ENCODE results near the gene HPSE2. TPM values are rescaled to one million over a fixed set of nuclear protein-coding genes. Genes with fewer than 3 reads are reported as not detected.

HPSE2 gene
- total RNA-seq, 5 donors from 2014 or later (not counting 1 experiment from before 2014, with no cell fraction given): 0.13 to 0.23 (median 0.18) TPM; not detected in 1

DNA sequence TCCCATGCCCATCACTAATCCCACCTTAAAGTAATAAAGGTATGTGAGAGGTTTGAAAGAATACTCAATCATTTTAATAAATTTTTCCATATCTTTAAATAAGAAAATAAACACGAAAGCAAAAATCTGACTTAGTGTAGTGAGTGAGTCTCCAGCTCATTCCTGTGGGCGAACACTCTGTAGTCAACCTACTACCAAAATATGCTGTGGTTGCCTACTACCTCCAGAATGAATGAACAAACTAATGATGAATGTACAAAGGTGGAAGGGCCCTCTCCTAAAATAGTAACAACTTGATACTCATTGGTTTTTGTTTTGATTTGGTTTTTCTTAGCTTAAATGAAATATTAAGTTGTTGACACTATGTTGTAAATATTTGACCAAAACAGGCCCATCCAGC is 593.4 kb downstream of the HPSE2 start:
- no peak for DNase-seq
- ChIA-PET CTCF (interaction anchor here in 1 of 2 donors (0.5 kb wide), 1 partner anchor 16 kb away, joined by 3 read pairs; no protein-coding TSS in a partner anchor), POLR2A (no interaction called here)
- no CpG with 5 or more reads among the region's 2 CpGs for whole genome bisulfite sequencing (ENCODE audit: insufficient coverage)
- ATAC-seq (replicated peaks in 1 of 4): no peak
- no peaks in the 10 kb centered on the region for H3K36me3 ChIP-seq (ENCODE audit: control insufficient read depth in 2 of 2, extremely low read depth in 1 of 2, insufficient read depth in 1 of 2, low read length in 1 of 2)
- Mint-ChIP-seq H3K9me3 (no peaks in the 10 kb centered on the region), H3K4me3 (no peak overlapping the region), H3K27me3 (peaks cover 21 to 23% of the 10 kb centered on the region in 2 donors), H3K36me3 (no peaks in the 10 kb centered on the region), H3K27ac (no peak overlapping the region), H3K4me1 (no peaks in the 10 kb centered on the region)
- no peak overlapping the region for H3K4me3 ChIP-seq (ENCODE audit: control insufficient read depth in 1 of 2, extremely low read depth in 1 of 2, low read length in 1 of 2)
- no peaks in the 10 kb centered on the region for H3K9me3 ChIP-seq
- H3K27ac ChIP-seq (ENCODE audit: low read length): no peak overlapping the region
- no peaks in the 10 kb centered on the region for H3K4me1 ChIP-seq (ENCODE audit: control insufficient read depth in 1 of 2, extremely low read depth in 1 of 2, insufficient read depth in 2 of 2, low read length in 2 of 2)
- H3K27me3 ChIP-seq (replicated peaks in 1 of 2; ENCODE audit: control insufficient read depth in 2 of 2, extremely low read depth in 1 of 2, insufficient read depth in 2 of 2, low read length in 1 of 2): peaks cover 0 to 5% of the 10 kb centered on the region in 2 experiments

DNA sequence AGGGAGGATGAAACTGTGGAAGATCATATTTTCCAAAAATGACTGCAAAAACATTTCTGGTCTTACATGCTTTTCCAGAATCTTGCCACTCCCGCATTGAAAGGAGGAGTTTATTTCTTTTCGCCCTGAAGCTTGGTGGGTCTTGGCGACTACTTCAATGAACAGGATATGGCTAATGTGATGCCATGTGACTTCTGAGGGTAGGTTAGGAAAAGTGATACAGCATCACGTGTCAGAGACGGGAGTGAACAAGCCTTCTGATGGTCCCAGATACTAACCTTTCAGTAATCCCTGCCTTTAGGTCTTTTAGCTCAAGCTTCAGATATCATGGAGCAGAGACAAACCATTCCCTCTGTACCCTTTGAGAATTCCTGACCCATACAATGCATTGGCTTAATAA is 596.7 kb downstream of the HPSE2 start:
- CTCF ChIA-PET: no interaction called here
- no peaks in the 10 kb centered on the region for H3K36me3 Mint-ChIP-seq
- H3K27me3 ChIP-seq (replicated peaks in 1 of 2; ENCODE audit: control insufficient read depth in 2 of 2, extremely low read depth in 1 of 2, insufficient read depth in 2 of 2, low read length in 1 of 2): peaks cover 0 to 2% of the 10 kb centered on the region in 2 experiments

DNA sequence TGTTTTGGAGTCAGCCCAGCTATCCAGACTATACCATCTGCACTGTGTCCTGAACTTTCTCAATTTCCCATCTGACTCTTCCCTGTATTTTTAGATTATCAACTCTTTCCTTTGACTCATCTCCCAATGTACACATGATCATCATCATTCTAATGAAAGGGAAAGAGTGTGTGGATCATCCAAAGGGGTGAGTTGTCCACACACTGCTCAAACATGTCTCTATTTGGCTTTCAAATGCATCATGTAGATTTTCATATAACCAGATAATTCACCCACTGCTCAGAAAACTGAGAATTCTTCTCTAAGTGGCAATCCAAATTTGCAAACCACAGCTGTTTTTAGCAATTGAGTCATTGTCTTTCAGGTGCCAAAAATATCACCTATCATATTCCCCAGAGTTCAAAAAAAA is 598.7 kb downstream of the HPSE2 start:
- no peak overlapping the region for H3K27ac ChIP-seq (ENCODE audit: low read length)
- no peaks in the 10 kb centered on the region for H3K4me1 ChIP-seq (ENCODE audit: control insufficient read depth in 1 of 2, extremely low read depth in 1 of 2, insufficient read depth in 2 of 2, low read length in 2 of 2)
- H3K36me3 Mint-ChIP-seq: no peaks in the 10 kb centered on the region
- no peak overlapping the region for H3K27ac Mint-ChIP-seq
- H3K9me3 ChIP-seq: no peaks in the 10 kb centered on the region
- H3K4me3 ChIP-seq (ENCODE audit: control insufficient read depth in 1 of 2, extremely low read depth in 1 of 2, low read length in 1 of 2): no peak overlapping the region
- H3K36me3 ChIP-seq (ENCODE audit: control insufficient read depth in 2 of 2, extremely low read depth in 1 of 2, insufficient read depth in 1 of 2, low read length in 1 of 2): no peaks in the 10 kb centered on the region
- H3K4me1 Mint-ChIP-seq: no peaks in the 10 kb centered on the region
- no peak overlapping the region for H3K4me3 Mint-ChIP-seq
- H3K9me3 Mint-ChIP-seq: no peaks in the 10 kb centered on the region
- H3K27me3 Mint-ChIP-seq: peaks cover 3 to 21% of the 10 kb centered on the region in 2 donors
- DNase-seq (no peak), ATAC-seq (replicated peaks in 1 of 4) (no peak)
- ChIA-PET POLR2A (interaction anchor here in 1 of 2 donors (0.6 kb wide), 1 partner anchor 42 kb away, joined by 3 read pairs; no protein-coding TSS in a partner anchor), CTCF (no interaction called here)
- peaks cover 0 to 6% of the 10 kb centered on the region in 2 experiments for H3K27me3 ChIP-seq (replicated peaks in 1 of 2; ENCODE audit: control insufficient read depth in 2 of 2, extremely low read depth in 1 of 2, insufficient read depth in 2 of 2, low read length in 1 of 2)

More for the DNA sequence above, 596.7 kb downstream of the HPSE2 start:
- no peak for DNase-seq
- ATAC-seq (replicated peaks in 1 of 4): no peak
- H3K4me1 Mint-ChIP-seq: no peaks in the 10 kb centered on the region
- no peak overlapping the region for H3K4me3 Mint-ChIP-seq
- H3K27ac Mint-ChIP-seq: no peak overlapping the region
- peaks cover under 1 to 13% of the 10 kb centered on the region in 2 donors for H3K27me3 Mint-ChIP-seq
- H3K4me1 ChIP-seq (ENCODE audit: control insufficient read depth in 1 of 2, extremely low read depth in 1 of 2, insufficient read depth in 2 of 2, low read length in 2 of 2): no peaks in the 10 kb centered on the region
- no peaks in the 10 kb centered on the region for H3K9me3 Mint-ChIP-seq
- no peak overlapping the region for H3K27ac ChIP-seq (ENCODE audit: low read length)
- no peaks in the 10 kb centered on the region for H3K36me3 ChIP-seq (ENCODE audit: control insufficient read depth in 2 of 2, extremely low read depth in 1 of 2, insufficient read depth in 1 of 2, low read length in 1 of 2)
- POLR2A ChIA-PET: no interaction called here
- H3K4me3 ChIP-seq (ENCODE audit: control insufficient read depth in 1 of 2, extremely low read depth in 1 of 2, low read length in 1 of 2): no peak overlapping the region
- no peaks in the 10 kb centered on the region for H3K9me3 ChIP-seq
- 87% methylated on average over 3 of the region's 5 CpGs for WGBS (ENCODE audit: insufficient coverage)

DNA sequence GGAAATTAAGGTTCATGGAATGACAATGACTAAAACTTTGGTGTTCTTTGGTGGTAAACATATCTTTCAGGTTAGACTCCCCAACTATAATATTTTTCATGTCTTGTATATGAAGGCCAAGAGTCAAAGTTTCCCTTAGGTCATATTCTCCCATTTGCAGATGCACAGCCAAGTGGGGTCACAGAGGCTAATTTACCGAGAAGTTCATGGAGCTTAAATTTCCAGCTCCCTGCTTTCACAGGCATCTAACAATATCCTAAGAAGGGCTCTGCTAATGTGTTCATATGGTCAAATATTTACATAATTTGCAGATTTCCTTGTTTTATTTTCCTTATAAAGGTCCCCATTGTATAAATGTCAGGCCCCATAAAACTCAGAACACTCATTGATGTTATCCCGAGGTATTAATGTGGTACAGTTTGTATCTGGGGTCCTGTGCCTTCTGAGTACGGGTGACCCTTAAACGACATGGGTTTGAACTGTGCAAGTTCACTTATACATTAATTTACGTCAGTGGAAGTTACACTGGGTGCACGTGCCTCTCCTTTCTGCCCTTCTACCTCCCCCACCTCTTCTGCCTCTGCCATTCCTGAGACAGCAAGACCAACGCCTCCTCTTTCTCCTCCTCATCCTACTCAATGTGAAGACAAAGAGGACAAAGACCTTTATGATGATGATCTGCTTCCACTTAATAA is 603.0 kb downstream of the HPSE2 start:
- Mint-ChIP-seq H3K27me3 (peaks cover 8 to 25% of the 10 kb centered on the region in 2 donors), H3K36me3 (no peaks in the 10 kb centered on the region), H3K4me3 (no peak overlapping the region), H3K27ac (no peak overlapping the region), H3K9me3 (peaks cover 0 to 13% (median 0%) of the 10 kb centered on the region in 3 donors), H3K4me1 (no peaks in the 10 kb centered on the region)
- DNase-seq (no peak), ATAC-seq (replicated peaks in 1 of 4) (no peak)
- WGBS (ENCODE audit: insufficient coverage): no CpG with 5 or more reads among the region's 7 CpGs
- no peaks in the 10 kb centered on the region for H3K4me1 ChIP-seq (ENCODE audit: control insufficient read depth in 1 of 2, extremely low read depth in 1 of 2, insufficient read depth in 2 of 2, low read length in 2 of 2)
- no peaks in the 10 kb centered on the region for H3K36me3 ChIP-seq (ENCODE audit: control insufficient read depth in 2 of 2, extremely low read depth in 1 of 2, insufficient read depth in 1 of 2, low read length in 1 of 2)
- CTCF ChIA-PET: no interaction called here
- no peaks in the 10 kb centered on the region for H3K9me3 ChIP-seq
- no peak overlapping the region for H3K4me3 ChIP-seq (ENCODE audit: control insufficient read depth in 1 of 2, extremely low read depth in 1 of 2, low read length in 1 of 2)
- H3K27ac ChIP-seq (ENCODE audit: low read length): no peak overlapping the region
- H3K27me3 ChIP-seq (replicated peaks in 1 of 2; ENCODE audit: control insufficient read depth in 2 of 2, extremely low read depth in 1 of 2, insufficient read depth in 2 of 2, low read length in 1 of 2): peaks cover 0 to 4% of the 10 kb centered on the region in 2 experiments
- POLR2A ChIA-PET: no interaction called here

DNA sequence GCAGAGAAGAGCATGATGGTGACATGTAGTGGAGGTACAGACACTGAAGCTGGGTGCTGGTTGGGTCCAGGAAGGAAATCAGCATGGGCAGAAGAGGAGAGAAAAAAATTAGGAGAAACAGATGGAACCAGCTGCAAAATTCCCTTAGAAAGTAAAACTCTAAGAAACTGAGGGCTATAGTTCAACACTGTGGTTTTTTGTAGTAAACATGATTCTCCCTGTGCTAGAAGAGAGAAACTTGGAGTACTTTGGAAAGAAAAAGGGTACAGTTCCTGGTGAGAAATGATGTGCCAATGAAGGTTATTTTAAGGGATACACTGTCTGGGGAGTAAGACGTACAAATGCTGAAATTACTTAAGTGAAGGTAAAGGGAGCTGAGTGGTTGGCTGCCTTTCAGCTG is 607.4 kb downstream of the HPSE2 start:
- Mint-ChIP-seq H3K27me3 (peaks cover 8 to 13% of the 10 kb centered on the region in 2 donors), H3K4me3 (no peak overlapping the region), H3K9me3 (peaks cover 0 to 13% (median 0%) of the 10 kb centered on the region in 3 donors), H3K27ac (no peak overlapping the region), H3K4me1 (no peaks in the 10 kb centered on the region), H3K36me3 (no peaks in the 10 kb centered on the region)
- 100% methylated on average over 1 of the region's 1 CpG for WGBS (ENCODE audit: insufficient coverage)
- H3K9me3 ChIP-seq: no peaks in the 10 kb centered on the region
- no peak overlapping the region for H3K27ac ChIP-seq (ENCODE audit: low read length)
- peaks cover 0 to 2% of the 10 kb centered on the region in 2 experiments for H3K27me3 ChIP-seq (replicated peaks in 1 of 2; ENCODE audit: control insufficient read depth in 2 of 2, extremely low read depth in 1 of 2, insufficient read depth in 2 of 2, low read length in 1 of 2)
- ChIA-PET CTCF (no interaction called here), POLR2A (no interaction called here)
- no peak for ATAC-seq (replicated peaks in 1 of 4)
- H3K36me3 ChIP-seq (ENCODE audit: control insufficient read depth in 2 of 2, extremely low read depth in 1 of 2, insufficient read depth in 1 of 2, low read length in 1 of 2): no peaks in the 10 kb centered on the region
- no peak overlapping the region for H3K4me3 ChIP-seq (ENCODE audit: control insufficient read depth in 1 of 2, extremely low read depth in 1 of 2, low read length in 1 of 2)
- no peaks in the 10 kb centered on the region for H3K4me1 ChIP-seq (ENCODE audit: control insufficient read depth in 1 of 2, extremely low read depth in 1 of 2, insufficient read depth in 2 of 2, low read length in 2 of 2)
- no peak for DNase-seq

DNA sequence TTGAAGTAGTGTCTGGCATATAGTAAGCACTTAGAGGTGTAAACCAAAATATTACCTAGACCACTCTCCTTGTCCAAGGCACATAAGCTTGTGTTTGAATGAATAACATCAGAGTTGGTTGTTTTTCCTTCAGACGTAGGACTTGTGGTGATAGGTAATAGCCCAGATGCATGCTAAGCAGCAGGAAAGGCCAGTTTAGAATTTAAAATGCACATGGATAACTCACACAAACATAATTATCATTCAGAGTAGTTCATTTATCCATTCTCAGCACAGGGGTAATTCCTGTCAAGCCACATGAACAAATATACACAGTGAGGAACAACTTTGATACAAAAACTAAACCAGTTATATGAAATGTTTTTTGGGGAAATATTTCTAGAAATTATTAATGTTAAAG is 607.9 kb downstream of the HPSE2 start:
- H3K27me3 ChIP-seq (replicated peaks in 1 of 2; ENCODE audit: control insufficient read depth in 2 of 2, extremely low read depth in 1 of 2, insufficient read depth in 2 of 2, low read length in 1 of 2): no peaks in the 10 kb centered on the region
- H3K4me1 Mint-ChIP-seq: no peaks in the 10 kb centered on the region

More for the DNA sequence above, 607.9 kb downstream of the HPSE2 start:
- no peak for ATAC-seq (replicated peaks in 1 of 4)
- CTCF ChIA-PET: no interaction called here
- whole genome bisulfite sequencing (ENCODE audit: insufficient coverage): no CpG with 5 or more reads among the region's 1 CpG
- H3K27ac Mint-ChIP-seq: no peak overlapping the region
- H3K27me3 Mint-ChIP-seq: peaks cover 8 to 9% of the 10 kb centered on the region in 2 donors
- Histone ChIP-seq H3K27ac (ENCODE audit: low read length) (no peak overlapping the region), H3K4me1 (ENCODE audit: control insufficient read depth in 1 of 2, extremely low read depth in 1 of 2, insufficient read depth in 2 of 2, low read length in 2 of 2) (no peaks in the 10 kb centered on the region), H3K36me3 (ENCODE audit: control insufficient read depth in 2 of 2, extremely low read depth in 1 of 2, insufficient read depth in 1 of 2, low read length in 1 of 2) (no peaks in the 10 kb centered on the region), H3K9me3 (no peaks in the 10 kb centered on the region), H3K4me3 (ENCODE audit: control insufficient read depth in 1 of 2, extremely low read depth in 1 of 2, low read length in 1 of 2) (no peak overlapping the region)
- no peaks in the 10 kb centered on the region for H3K36me3 Mint-ChIP-seq
- POLR2A ChIA-PET: interaction anchor here in 1 of 2 donors (0.6 kb wide), 1 partner anchor 696 kb away, joined by 6 read pairs; no protein-coding TSS in a partner anchor
- no peak for DNase-seq
- no peak overlapping the region for H3K4me3 Mint-ChIP-seq
- H3K9me3 Mint-ChIP-seq: peaks cover 0 to 13% (median 0%) of the 10 kb centered on the region in 3 donors
